ENCODE results near the gene ZNF598.
"Not testable (repeated sequence)": the region's sequence is repeated elsewhere in the genome, so short reads cannot be mapped to it uniquely, and the experiment has no call there.

The ZNF598 gene

GRCh38 chr16:2040041-2040786, 30.6 kb upstream of the ZNF598 start:
- no peak for DNase-seq (ENCODE audit: low spot score)

- no peak for DNase-seq (ENCODE audit: low spot score)
These were observed 29.8 kb upstream of the ZNF598 start for GRCh38 chr16:2039274-2040031.

DNA sequence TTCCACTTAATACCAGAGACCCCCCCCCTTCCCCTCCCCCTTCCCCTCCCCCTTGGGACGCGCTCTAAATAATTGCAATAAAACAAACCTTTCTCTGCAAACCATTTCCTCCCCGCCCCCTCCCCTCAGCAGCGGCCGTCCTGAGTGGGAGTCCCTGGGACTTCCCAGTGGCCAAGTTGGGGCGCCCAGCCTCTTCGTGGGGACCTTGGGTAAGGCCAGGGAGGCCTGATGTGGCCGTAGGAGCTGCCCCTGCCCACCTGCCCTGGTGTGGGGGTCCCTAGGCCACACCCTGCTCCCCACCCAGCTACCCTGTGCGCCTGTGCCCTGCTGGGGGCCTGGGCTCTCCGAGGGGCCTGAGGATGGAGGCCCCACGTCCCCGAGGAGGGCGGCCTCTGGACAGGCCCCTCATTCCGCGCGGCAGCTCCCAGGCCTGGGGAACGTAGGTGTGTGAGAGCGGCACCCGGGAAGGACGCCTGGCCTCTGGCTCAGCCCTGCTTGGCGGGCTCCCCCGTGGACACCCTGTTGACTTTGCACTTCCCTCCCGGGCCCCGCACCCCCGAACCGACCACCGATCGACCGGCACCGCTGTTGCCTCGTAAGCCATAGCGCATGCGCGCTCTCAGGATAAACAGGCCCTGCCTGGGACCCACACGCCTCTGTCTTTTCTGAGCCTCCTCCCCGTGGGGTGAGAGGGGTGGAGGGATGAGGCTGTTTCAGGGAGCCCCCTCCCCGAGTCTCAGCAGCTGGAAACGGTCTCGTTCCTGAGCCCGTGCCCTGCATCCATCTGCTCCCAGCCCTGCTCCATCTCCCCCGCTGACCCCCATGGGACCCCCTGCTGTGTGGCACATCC, 29.0 kb upstream of the ZNF598 start:
- DNase-seq (ENCODE audit: low spot score), result no peak

- no peak for DNase-seq (ENCODE audit: low spot score)
These were observed 28.2 kb upstream of the ZNF598 start for GRCh38 chr16:2037647-2038381.

DNA sequence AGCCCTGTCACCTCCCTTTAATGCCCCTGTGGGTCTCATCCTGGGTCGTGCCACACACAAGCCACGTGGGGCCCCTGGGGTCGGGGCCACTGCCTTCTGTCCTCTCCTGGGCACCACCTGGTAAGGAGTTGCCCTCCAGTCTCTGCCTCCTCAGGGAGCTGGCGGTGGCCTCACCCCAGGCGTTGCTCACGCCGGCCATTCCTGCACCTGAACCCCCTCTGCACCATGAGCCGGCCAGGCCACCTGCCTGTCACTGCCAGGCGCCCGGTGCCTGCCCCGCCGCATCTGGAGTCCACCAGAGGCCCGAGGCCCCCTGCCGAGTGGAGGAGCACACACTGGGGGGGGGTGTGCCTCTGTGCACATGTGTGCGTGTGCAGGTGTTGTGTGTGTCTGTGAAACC, 27.5 kb upstream of the ZNF598 start:
- DNase-seq (ENCODE audit: low spot score), result no peak

DNA sequence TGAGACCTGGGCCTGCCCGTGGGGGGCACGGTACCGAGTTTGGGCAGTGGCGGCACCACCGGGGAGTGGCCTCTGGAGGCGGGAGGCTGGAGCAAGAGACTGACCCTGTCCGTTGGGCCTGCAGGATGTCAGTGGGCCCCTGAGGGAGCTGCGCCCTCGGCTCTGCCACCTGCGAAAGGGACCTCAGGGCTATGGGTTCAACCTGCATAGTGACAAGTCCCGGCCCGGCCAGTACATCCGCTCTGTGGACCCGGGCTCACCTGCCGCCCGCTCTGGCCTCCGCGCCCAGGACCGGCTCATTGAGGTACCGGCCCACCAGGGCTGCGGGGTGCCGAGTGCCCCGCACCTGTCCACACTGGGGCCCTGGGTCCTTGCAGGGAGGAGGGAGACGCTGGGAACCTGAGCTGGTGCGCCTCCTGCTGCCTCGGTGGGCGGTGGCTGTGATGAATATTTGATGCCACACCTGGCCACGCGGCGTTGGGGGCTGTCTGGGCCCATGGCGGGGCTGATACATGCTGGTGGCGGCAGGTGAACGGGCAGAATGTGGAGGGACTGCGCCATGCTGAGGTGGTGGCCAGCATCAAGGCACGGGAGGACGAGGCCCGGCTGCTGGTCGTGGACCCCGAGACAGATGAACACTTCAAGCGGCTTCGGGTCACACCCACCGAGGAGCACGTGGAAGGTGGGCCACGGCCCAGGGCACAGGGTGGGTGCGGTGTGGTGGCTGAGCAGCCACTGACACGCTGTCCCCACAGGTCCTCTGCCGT, 26.8 kb upstream of the ZNF598 start:
- no peak for DNase-seq (ENCODE audit: low spot score)

DNA sequence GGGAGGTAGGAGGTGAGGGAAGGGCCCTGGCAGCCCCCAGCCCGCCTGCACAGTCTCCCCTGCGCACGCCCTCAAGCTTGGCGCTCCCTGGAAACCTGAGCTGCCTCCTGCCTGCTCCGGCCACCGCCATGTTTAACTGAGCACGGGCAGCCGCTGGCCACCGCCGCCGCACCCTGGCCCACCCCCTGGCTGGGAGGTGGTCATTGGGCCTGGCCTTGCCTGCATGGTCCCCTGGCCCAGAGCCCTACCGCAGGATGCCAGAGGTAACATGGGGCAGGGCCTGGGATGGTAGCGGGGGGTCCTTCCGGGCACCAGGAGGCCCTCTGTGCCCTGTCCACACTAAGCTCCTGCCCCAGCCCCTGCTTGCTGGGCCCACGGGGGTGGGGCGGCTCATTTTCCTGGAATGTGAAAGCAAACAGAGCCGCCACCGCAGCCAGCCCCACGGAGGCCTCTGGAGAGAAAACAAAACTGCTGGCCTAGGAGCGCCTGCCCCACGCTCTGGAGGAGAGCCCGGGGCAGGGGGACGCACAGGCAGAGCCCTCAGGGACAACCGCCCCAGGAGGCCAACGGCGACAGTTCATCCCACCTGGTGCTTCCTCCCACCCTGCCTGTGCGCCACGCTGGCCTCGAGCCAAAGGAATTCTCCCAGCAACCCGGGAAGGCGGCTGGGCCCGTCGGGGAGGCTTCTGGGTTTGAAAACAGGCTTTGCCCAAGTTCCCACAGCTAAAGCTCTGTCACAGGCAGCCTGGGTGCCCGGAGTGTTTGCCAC, 26.0 kb upstream of the ZNF598 start:
- DNase-seq (ENCODE audit: low spot score), result no peak

DNA sequence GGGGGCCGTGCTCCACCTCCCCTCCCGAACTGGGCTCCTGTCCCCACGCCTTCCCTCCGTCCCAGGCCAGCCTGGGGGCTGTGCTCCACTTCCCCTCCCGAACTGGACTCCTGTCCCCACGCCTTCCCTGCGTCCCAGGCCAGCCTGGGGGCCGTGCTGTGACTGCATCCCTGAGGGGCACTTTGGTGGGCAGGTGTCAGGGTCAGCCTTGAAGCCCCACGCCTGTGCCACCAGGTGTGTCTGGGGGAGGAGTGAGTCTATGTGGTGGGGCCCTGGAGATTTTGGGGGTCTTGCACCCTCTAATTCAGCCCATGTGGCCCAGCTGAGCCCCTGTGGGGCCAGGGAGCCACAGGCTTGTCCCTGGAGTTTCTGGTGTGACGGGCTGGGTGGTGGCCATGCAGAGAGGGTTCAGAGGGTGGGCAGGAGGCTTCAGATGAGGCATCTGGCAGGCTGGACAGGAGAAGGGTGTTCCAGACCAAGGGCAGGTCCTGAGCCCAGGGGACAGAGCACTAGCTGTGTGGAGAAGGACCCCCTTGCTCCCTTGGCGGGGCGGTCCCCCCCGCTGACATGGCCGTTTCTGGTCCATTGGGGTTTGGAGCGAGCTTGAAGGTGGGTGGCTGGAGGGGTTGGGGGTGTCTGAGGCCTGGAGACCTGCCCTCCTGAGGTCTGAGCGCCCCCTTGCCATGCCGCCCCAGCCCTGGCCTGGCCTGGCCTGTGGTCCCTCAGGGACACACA, 25.2 kb upstream of the ZNF598 start:
- no peak for DNase-seq (ENCODE audit: low spot score)

DNA sequence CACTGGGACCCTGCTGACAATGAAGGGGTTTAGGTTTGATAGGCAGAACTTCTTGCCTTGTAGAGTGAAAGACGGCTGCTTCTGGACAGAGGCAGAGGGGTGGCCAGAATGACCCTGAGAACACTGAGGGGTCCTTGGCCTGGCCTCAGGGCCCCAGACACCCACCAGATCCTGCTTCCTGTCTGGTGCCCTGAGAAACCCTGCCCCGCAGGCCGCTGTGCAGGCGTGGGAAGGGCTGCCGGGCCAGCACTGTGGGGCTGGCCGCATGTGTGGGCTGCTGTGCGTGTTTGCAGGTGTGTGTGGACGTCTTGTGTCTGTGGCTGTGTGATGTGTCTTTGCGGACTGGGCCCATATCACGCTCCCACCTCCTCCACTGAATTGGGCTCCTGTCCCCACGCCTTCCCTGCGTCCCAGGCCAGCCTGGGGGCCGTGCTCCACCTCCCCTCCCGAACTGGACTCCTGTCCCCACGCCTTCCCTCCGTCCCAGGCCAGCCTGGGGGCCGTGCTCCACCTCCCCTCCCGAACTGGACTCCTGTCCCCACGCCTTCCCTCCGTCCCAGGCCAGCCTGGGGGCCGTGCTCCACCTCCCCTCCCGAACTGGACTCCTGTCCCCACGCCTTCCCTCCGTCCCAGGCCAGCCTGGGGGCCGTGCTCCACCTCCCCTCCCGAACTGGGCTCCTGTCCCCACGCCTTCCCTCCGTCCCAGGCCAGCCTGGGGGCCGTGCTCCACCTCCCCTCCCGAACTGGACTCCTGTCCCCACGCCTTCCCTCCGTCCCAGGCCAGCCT, 24.5 kb upstream of the ZNF598 start:
- not testable (repeated sequence) for DNase-seq (ENCODE audit: low spot score)

DNA sequence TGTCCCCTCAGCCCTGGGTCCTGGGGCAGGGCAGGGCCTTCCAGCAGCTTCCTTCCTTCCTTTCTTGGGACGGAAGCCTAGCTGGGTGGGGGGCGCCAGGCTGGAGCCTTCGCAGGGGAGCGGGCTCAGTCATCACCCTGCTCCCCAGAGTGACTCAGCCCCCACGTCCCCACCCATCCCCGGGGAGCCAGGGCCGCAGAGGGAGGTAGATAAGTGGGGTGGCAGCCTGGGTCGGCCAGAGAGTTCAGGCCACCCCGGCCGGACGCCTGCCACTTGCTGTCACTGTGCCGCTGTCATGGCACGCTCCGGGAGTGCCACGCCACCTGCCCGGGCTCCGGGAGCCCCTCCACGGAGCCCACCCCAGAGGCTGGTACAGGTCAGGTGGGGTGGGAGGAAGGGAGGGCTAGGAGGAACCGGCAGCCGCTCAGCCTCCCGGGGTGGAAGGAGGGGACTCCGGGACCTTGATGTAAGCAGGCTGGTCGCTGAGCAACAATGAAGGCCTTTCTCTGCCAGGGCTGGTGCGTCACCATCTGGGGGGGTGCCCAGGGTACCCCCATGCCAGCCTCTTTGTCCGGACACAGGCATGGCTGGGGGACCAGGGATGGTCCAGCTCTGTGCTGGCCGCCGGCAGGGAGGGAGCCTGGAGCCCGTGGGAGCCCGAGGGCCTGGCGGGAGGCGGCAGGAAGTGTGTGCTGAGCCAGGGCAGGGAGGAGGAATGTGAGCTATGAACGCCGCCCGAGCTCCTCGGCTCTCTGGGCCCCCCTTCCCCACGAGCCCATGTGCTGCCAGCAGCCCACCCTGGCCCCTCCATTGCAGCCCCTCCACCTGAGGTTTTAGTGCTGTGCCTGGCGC, 23.7 kb upstream of the ZNF598 start:
- no peak for DNase-seq (ENCODE audit: low spot score)

DNA sequence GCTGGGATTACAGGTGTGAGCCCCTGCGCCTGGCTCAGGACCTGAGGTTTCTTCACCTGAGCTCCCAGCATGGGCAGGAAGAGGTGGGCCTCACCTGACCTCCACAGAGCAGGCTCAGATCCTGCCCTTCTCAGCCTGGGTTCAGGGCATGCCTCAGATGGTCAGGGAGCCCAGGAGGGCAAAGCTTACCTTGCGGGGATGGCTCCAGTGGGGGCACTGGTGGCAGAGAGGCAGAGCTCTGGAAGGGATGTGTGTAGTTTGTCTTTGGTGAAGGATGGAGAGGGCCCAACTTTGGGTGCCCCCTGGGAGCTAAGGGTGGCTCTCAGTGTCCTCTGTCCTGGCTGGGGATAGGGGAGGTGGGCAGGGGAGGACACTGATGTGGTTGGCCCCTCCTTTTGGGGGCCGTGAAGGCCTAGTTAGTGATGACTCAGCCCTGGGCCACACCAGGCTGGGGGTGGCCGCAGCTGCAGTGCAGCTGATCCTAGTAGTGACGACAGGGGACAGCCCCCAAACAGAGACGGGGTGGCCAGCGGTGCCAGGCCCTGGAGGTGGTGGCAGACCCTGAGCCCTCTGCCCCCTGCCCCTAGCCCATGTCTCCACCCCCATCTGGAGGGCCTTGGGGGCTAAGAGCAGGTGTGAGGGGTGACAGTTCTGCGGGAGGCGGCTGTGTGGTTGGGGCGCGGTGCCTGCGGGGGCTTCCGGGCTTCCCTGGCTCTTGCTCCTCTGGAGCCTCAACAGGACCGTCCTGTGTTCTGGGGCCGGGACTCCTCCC, 22.9 kb upstream of the ZNF598 start:
- DNase-seq (ENCODE audit: low spot score), result no peak

- no peak for DNase-seq (ENCODE audit: low spot score)
These were observed 21.5 kb upstream of the ZNF598 start for GRCh38 chr16:2031081-2031577.

- no peak for DNase-seq (ENCODE audit: low spot score)
These were observed 20.4 kb upstream of the ZNF598 start for GRCh38 chr16:2030036-2030435.

DNA sequence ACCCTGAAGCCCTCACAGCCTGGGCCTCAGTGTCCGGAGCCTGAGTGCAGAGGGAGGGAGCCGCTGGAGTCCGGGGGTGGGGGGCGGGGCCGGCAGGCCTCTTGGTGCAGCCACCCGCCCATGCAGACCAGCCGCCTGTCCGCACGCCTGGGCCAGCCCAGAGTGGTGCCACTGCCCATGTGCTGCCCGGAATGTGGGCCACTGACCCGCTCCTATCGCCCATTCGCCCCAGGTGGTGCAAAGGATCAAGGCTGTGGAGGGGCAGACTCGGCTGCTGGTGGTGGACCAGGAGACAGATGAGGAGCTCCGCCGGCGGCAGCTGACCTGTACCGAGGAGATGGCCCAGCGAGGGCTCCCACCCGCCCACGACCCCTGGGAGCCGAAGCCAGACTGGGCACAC, 19.7 kb upstream of the ZNF598 start:
- DNase-seq (ENCODE audit: low spot score), result no peak

DNA sequence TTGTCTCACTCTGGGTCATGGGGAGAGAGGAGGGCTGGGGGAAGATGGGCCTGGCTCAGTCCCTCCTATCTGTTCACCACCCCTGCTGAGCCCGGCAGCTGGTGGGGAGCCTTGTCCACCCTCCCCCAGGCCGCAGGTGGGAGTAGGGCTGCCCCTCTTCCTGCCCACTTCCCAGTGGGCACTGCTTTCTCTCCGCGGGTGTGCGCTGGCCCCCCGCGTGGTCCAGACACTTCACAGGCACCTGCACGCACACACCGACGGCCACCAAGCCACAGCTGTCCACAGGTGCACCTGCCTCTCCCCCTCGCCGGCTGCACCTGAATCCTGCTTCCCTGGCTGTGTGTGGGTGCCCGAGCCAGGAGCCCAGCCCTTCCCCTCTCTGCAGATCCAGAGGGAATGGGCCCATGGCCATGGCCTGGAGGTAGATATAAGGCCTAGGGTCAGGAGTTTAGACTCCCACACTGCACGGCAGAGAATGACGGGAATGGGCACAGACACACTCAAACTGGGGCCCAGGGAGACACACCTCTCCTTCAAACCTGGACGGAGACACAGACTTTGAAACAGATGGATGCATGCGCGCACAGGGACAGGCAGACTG, 19.1 kb upstream of the ZNF598 start:
- no peak for DNase-seq (ENCODE audit: low spot score)

DNA sequence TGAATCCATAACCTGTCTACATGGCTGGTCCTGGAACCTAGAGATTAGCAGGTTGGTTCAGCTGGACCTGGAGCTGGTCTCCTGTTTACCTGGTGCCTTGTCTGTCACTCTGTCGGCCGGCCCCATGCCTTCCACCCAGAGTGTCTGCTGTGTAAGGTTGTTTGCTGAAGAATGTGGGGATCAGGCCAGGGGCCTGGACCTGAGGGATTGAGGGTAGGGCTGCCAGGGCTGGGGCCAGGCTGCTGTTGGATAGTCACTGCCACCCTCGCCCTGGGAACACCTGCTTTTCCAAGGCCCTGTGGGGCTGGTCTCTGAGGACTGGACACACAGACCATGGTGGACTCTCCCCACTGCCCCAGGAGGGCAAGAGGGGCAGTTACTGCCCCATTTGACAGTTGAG, 18.5 kb upstream of the ZNF598 start:
- no peak for DNase-seq (ENCODE audit: low spot score)

Data from CD4-positive, alpha-beta T cell treated with Interleukin-2 at 100 ng/mL for 4 hours (primary cell).